GM21529 (cell line): Measurements from ENCODE around the gene CDCA4.
"Not testable (repeated sequence)": the region's sequence is repeated elsewhere in the genome, so short reads cannot be mapped to it uniquely, and the experiment has no call there.

Experiments
- ATAC-seq: cut with Tn5 transposase; IDR thresholded peaks from one replicate; pipeline ENCODE4 v1.9.1; 2021; ENCODE audit not compliant: unreplicated experiment

CDCA4 gene

GRCh38 chr14:105039458-105040205 is 18.7 kb upstream of the CDCA4 start:
- ATAC-seq, result no peak

- ATAC-seq, result not testable (repeated sequence)
Observed at GRCh38 chr14:105035616-105036015, 14.7 kb upstream of the CDCA4 start.

- no peak for ATAC-seq
Observed at GRCh38 chr14:105034315-105035039, 13.6 kb upstream of the CDCA4 start.

- ATAC-seq, result not testable (repeated sequence)
Observed at GRCh38 chr14:105033412-105033900, 12.6 kb upstream of the CDCA4 start.

GRCh38 chr14:105032451-105032901 is 11.6 kb upstream of the CDCA4 start:
- not testable (repeated sequence) for ATAC-seq

GRCh38 chr14:105030836-105031396 is 10.0 kb upstream of the CDCA4 start:
- no peak for ATAC-seq

GRCh38 chr14:105030194-105030593 is 9.3 kb upstream of the CDCA4 start:
- no peak for ATAC-seq

GRCh38 chr14:105029402-105029801 is 8.5 kb upstream of the CDCA4 start:
- ATAC-seq, result no peak

- no peak for ATAC-seq
Observed at GRCh38 chr14:105028251-105028927, 7.5 kb upstream of the CDCA4 start.

- not testable (repeated sequence) for ATAC-seq
Observed at GRCh38 chr14:105027718-105028117, 6.8 kb upstream of the CDCA4 start.

GRCh38 chr14:105026802-105027563 is 6.1 kb upstream of the CDCA4 start:
- no peak for ATAC-seq

GRCh38 chr14:105026033-105026785 is 5.3 kb upstream of the CDCA4 start:
- peak; percentile 33 for ATAC-seq

- no peak for ATAC-seq
Observed at GRCh38 chr14:105025429-105025828, 4.5 kb upstream of the CDCA4 start.

- ATAC-seq, result no peak
Observed at GRCh38 chr14:105023791-105024480, 3.1 kb upstream of the CDCA4 start.

- no peak for ATAC-seq
Observed at GRCh38 chr14:105023144-105023543, 2.3 kb upstream of the CDCA4 start.

- no peak for ATAC-seq
Observed at GRCh38 chr14:105022276-105022670, 1.4 kb upstream of the CDCA4 start.

GRCh38 chr14:105021656-105022275 is 883 bp upstream of the CDCA4 start:
- ATAC-seq, result no peak

GRCh38 chr14:105019861-105020814 is 745 bp downstream of the CDCA4 start:
- peak; percentile 25 for ATAC-seq
